ENCODE results near the gene ZNF17. TPM values are rescaled to one million over a fixed set of nuclear protein-coding genes. Genes with fewer than 3 reads are reported as not detected.

Gene ZNF17
- total and polyA plus RNA-seq, 2 of the 8 experiments (the other 6 are each of a cell fraction or from before 2014, with no cell fraction given) = 3.8 to 10.2 TPM

GRCh38 chr19:57362997-57363687 is 47.8 kb upstream of the ZNF17 start, which contains the start of the genes TRAPPC2B and ZNF547:
TSS of gene TRAPPC2B (plus strand) at chr19:57363551. CDS start at chr19:57364834, 1,283 bp downstream.
TSS of gene ZNF547 (plus strand) at chr19:57363551. CDS start at chr19:57368556, 5,005 bp downstream.
- H4K8ac ChIP-seq (ENCODE audit: extremely low read depth, insufficient read depth, low read length) = no peak within 1 kb of the TSS; the same call in 1 of the 2 replicates
- H2BK15ac ChIP-seq (ENCODE audit: low read length) = no peak within 1 kb of the TSS
- 4% methylated on average over 35 of the region's 47 CpGs; no CpG with 5 or more reads in 1 of the 2 experiments for WGBS, 2 experiments (ENCODE audit: extremely low coverage in 1 of 2, insufficient coverage in 1 of 2, insufficient read length in 1 of 2, insufficient replicate concordance in 2 of 2, low coverage in 1 of 2, low lambda C conversion rate in 2 of 2, missing lambda C conversion rate in 1 of 2)
- H3K14ac ChIP-seq (ENCODE audit: insufficient read length) = no peak within 1 kb of the TSS
- no peaks in the 10 kb centered on the region; the same call in 1 of the 2 replicates for H3K79me1 ChIP-seq (ENCODE audit: low read depth, low read length)
- H3K27me3 ChIP-seq (replicated peaks in 1 of 4; ENCODE audit: control insufficient read depth in 3 of 4, extremely low read depth in 1 of 4, insufficient read depth in 3 of 4, low read length in 3 of 4) = no peaks in the 10 kb centered on the region
- peak within 1 kb of the TSS; percentile 91; the same call in 1 of the 2 replicates for H2BK5ac ChIP-seq (ENCODE audit: low read depth, low read length)
- no peak within 1 kb of the TSS for H2AK5ac ChIP-seq (ENCODE audit: low read depth, low read length)
- H3K79me2 ChIP-seq (ENCODE audit: control insufficient read depth in 1 of 2, insufficient read depth in 2 of 2, low read length in 2 of 2) = peaks cover 0 to 7% of the 10 kb centered on the region in 2 experiments; a peak in 1 of 4 replicates
- peak within 1 kb of the TSS; percentile 36 to 97 (median 70) for H3K9ac ChIP-seq (replicated peaks in 1 of 4; ENCODE audit: extremely low read depth in 1 of 4, low read depth in 3 of 4, low read length in 3 of 4)
- peak within 1 kb of the TSS; percentile 19 for H3K4ac ChIP-seq (replicated peaks; ENCODE audit: insufficient read length, low read depth, low read length)
- H3K4me3 ChIP-seq (ENCODE audit: extremely low read depth in 1 of 4, insufficient read depth in 2 of 4, low read depth in 3 of 4, low read length in 4 of 4) = peak within 1 kb of the TSS; percentile 64 to 81 (median 66)
- no peaks in the 10 kb centered on the region; a peak in 1 of 8 replicates for H3K36me3 ChIP-seq (ENCODE audit: control insufficient read depth in 2 of 4, insufficient read depth in 4 of 4, low read length in 3 of 4)
- peak within 1 kb of the TSS; percentile 57 for H4K91ac ChIP-seq (replicated peaks; ENCODE audit: insufficient read length, low read length)
- H3K4me2 ChIP-seq (ENCODE audit: insufficient read depth in 1 of 2, low read depth in 2 of 2, low read length in 2 of 2) = peak within 1 kb of the TSS; percentile 69 to 77
- H3K23ac ChIP-seq (ENCODE audit: insufficient read length) = no peak within 1 kb of the TSS
- no peak within 1 kb of the TSS for H2BK120ac ChIP-seq (replicated peaks; ENCODE audit: low read depth, low read length)
- no peaks in the 10 kb centered on the region for H3K9me3 ChIP-seq (ENCODE audit: insufficient read depth in 2 of 2, low read depth in 1 of 2, low read length in 1 of 2)
- peak within 1 kb of the TSS; percentile 43; the same call in 1 of the 2 replicates for H2BK12ac ChIP-seq (ENCODE audit: low read depth, low read length)
- peak; percentile 98 to 99 for DNase-seq (ENCODE audit: low read depth in 1 of 2, low spot score in 2 of 2)
- peaks cover 9% of the 10 kb centered on the region for H3K23me2 ChIP-seq (ENCODE audit: low read depth, low read length)
- peak; percentile 99 for FAIRE-seq
- POLR2A ChIA-PET (ENCODE audit: partially characterized antibody) = interaction anchor here (0.7 to 2.5 kb wide), 9 partner anchors 9 to 106 kb away, joined by 3 to 20 read pairs (median 4); partner anchors contain the start of genes ZNF304, ZNF460 and ZNF548
- H3K56ac ChIP-seq (replicated peaks; ENCODE audit: insufficient read length, low read depth, low read length) = no peak within 1 kb of the TSS
- peak within 1 kb of the TSS; percentile 18 for H2AFZ ChIP-seq (ENCODE audit: low read length)
- CTCF ChIA-PET (ENCODE audit: partially characterized antibody) = no interaction called here
- H3K27ac ChIP-seq (ENCODE audit: low read depth, low read length) = peak within 1 kb of the TSS; percentile 72
- H3K4me1 ChIP-seq (replicated peaks in 1 of 4; ENCODE audit: control insufficient read depth in 3 of 4, insufficient read depth in 4 of 4, low read length in 3 of 4) = peaks cover 0 to 2% (median 1%) of the 10 kb centered on the region in 4 experiments; a peak in 2 of 7 replicates
- 0 out of 2 replicates have a peak within 1 kb of the TSS, but pooled peaks have one; percentile 53 for H3K18ac ChIP-seq (ENCODE audit: extremely low read depth, low read length)
- H4K20me1 ChIP-seq (replicated peaks in 1 of 2; ENCODE audit: control insufficient read depth in 1 of 2, insufficient read depth in 2 of 2, low read length in 2 of 2) = no peaks in the 10 kb centered on the region
- H4K5ac ChIP-seq (ENCODE audit: insufficient read length, low read depth, low read length) = peak within 1 kb of the TSS; percentile 35
- H2BK20ac ChIP-seq (ENCODE audit: low read length) = no peak within 1 kb of the TSS
- TF ChIP-seq RAD21 (IDR thresholded peaks at IDR 0.05 in 1 of 2, conservative IDR thresholded peaks at IDR 0.05 in 1 of 2; ENCODE audit: low read depth in 2 of 2, low read length in 2 of 2) (no peak), POLR2AphosphoS5 (IDR thresholded peaks at IDR 0.05; ENCODE audit: low read depth, low read length) (peak; percentile 90), YY1 (IDR thresholded peaks at IDR 0.05; ENCODE audit: low read depth, low read length) (peak; percentile 83; the same call in 1 of the 2 replicates), GABPA (IDR thresholded peaks at IDR 0.05; ENCODE audit: borderline replicate concordance, insufficient read depth, low read length) (peak; percentile 92), RBBP5 (IDR thresholded peaks at IDR 0.05; ENCODE audit: borderline replicate concordance, low read depth, low read length) (0 out of 2 replicates have a peak, but pooled peaks have one; percentile 29), BACH1 (IDR thresholded peaks at IDR 0.05; ENCODE audit: low read length) (no peak), SIRT6 (IDR thresholded peaks at IDR 0.05; ENCODE audit: low read length) (no peak), TBP (IDR thresholded peaks at IDR 0.05; ENCODE audit: low read depth, low read length) (peak; percentile 91), USF2 (IDR thresholded peaks at IDR 0.05; ENCODE audit: low read length) (no peak)
- TF ChIP-seq, protein P1, sequence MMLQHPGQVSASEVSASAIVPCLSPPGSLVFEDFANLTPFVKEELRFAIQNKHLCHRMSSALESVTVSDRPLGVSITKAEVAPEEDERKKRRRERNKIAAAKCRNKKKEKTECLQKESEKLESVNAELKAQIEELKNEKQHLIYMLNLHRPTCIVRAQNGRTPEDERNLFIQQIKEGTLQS (IDR thresholded peaks at IDR 0.05; ENCODE audit: insufficient read depth, low read depth, low read length) = 0 out of 2 replicates have a peak, but pooled peaks have one; percentile 15
